HG02870 (cell line): ENCODE data around the gene PLLP.

Experiments
- ATAC-seq: cut with Tn5 transposase; IDR thresholded peaks from one replicate; pipeline ENCODE4 v1.9.1; 2021; ENCODE audit warnings: mild to moderate bottlenecking, moderate library complexity; ENCODE audit not compliant: unreplicated experiment

PLLP gene

GRCh38 chr16:57231821-57232350 lies 52.6 kb downstream of the PLLP start:
- ATAC-seq: no peak

GRCh38 chr16:57229079-57229478 lies 55.4 kb downstream of the PLLP start:
- ATAC-seq: no peak

GRCh38 chr16:57226701-57227621 lies 57.5 kb downstream of the PLLP start:
- ATAC-seq: no peak

- ATAC-seq: no peak
Measured at GRCh38 chr16:57225978-57226377, 58.5 kb downstream of the PLLP start.

- no peak for ATAC-seq
Measured at GRCh38 chr16:57224651-57225335, 59.7 kb downstream of the PLLP start.

GRCh38 chr16:57223057-57223456 lies 61.4 kb downstream of the PLLP start:
- ATAC-seq: no peak

GRCh38 chr16:57216968-57217367 lies 67.5 kb downstream of the PLLP start:
- ATAC-seq: no peak

- no peak for ATAC-seq
Measured at GRCh38 chr16:57213462-57213861, 71.0 kb downstream of the PLLP start.

- no peak for ATAC-seq
Measured at GRCh38 chr16:57209780-57210179, 74.7 kb downstream of the PLLP start.

- no peak for ATAC-seq
Measured at GRCh38 chr16:57208926-57209325, 75.5 kb downstream of the PLLP start.
